Midbrain (tissue), 1 donor: ENCODE measurements around the gene GOLGA3.
"Not testable (repeated sequence)": the region's sequence is repeated elsewhere in the genome, so short reads cannot be mapped to it uniquely, and the experiment has no call there.

ENCODE experiments used
- DNase-seq: peaks from one replicate; lab custom pipeline; 2025; lab: John Stamatoyannopoulos, UW

Gene GOLGA3

DNA sequence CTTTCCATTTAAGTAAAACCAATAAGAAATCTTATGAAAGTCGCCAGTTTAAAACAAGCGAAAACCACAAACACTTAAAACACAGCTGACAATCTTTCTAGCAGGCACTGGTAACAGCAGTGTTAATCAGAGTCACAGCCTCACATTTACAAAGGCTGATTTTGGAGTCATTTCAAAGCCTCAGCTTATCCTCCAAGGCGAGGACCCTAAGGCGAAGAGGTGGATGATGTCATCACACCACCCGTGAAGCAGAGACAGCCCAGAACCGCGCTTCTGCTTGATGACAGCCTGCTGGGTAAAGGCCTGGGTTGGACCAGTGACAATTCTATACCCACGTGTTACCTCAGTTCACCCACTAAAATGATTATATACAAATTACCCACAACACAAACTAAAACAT lies 10.1 kb downstream of the GOLGA3 start:
- no peak for DNase-seq

DNA sequence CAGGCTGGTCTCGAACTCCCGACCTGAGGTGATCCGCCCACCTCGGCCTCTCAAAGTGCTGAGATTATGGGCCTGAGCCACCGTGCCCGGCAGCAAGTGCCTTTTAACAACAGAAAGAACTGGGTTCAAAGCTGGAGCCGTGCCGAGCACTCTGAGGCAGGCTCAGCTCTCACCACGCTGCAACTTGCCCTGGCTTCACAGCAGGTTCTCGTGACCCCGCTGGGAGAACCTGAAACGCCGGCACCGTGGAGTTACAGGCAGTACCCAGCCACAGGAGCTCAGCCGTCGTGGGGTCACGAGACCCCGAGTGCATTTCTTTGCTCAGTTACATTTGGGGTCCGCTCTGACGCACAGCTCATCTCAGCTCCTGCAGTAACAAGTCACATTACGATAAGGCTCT lies 14.4 kb downstream of the GOLGA3 start:
- no peak for DNase-seq

DNA sequence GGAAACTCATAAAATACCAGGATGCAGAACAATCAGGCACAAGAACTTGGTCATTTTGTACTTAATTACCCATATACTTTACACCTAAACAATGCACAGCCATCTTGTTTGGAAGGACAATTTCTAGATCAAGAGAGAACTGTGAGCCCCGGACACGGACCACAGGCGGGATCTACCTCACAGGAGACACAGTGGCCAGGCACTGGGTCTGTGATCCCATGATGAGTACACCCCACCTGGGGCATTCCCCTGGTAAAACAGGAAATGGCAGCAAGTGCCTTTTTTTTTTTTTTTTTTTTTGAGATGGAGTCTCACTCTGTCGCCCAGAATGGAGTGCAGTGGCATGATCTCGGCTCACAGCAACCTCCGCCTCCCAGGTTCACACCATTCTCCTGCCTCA lies 15.2 kb downstream of the GOLGA3 start:
- no peak for DNase-seq

DNA sequence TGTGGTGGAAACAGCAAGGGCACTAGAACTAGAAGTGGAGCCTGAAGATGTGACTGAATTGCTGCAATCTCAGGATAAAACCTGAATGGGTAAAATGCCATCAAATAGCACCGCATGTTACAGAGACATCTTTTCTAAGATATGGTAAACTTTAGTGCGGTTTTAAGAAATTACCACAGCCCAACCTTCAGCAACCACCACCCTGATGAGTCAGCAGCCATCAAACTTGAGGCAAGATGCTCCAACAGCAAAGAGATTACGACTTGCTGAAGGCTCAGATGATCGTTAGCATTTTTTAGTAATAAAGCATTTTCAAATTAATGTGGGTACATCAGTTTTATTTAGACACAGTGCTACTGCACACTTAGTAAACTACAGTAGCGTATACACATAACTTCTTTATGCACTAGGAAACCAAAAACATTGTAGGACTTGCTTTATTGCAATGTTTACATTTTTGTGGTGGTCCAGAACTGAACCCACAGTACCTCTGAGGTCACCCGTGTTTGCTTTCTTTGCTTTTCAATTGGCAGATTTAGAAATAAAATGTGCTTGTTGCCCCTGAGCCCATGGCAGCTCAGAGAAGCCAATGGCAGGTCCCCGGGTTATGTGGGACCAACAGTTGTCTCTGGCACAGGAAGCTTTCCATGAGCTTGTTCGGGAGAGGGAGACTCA lies 15.9 kb downstream of the GOLGA3 start:
- DNase-seq: no peak

DNA sequence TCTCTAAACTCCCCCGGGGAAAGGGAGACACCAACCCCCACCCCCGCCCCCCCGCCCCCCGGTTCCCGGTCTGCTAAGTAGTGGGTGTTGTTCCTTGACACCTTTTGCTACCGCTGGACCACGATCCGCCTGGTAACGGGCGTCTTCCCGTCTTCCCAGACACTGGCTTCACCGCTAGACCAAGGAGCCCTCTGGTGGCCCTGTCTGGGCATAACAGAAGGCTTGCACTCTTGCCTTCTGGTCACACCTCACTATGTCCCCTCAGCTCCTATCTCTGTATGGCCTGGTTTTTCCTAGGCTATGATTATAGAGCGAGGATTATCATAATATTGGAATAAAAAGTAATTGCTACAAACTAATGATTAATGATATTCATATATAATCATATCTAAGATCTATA lies 19.3 kb downstream of the GOLGA3 start:
- DNase-seq: not testable (repeated sequence)

DNA sequence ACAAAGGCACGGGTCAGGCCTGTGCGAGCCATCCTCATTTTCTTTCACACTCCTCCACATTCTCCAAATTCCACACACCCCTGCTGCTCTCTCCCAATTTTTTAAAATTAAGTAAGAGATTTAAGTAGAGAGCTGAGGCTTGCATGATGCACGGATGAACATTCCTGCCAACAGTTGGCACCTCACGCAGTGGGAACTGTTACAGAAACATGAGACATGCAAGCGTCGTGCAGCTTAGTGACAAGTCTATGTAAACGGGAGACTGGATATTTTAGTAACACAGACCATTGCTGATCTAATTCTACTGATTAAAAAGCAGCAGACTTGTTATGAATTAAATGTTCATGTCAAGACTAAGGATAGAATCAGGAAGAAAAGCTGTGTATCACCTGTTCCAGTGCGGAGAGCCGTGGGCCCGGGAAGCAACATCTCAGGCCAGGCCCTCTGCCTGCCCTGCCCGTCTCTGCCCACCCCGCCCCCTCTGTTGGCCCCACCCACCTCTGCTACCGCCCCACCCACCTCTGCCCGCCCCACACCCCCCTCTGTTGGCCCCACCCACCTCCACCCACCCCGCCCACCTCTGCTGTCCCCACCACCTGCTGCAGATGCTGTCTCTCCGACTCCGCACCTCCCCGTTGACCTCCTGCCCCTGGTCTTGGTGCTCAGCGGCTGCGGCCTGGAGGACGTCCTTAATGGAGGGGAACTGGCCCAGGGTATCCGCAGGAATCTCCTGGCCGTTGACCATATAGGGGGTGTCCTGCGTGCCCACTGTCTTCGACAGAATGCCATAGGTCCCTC lies 21.2 kb downstream of the GOLGA3 start:
- DNase-seq: no peak

DNA sequence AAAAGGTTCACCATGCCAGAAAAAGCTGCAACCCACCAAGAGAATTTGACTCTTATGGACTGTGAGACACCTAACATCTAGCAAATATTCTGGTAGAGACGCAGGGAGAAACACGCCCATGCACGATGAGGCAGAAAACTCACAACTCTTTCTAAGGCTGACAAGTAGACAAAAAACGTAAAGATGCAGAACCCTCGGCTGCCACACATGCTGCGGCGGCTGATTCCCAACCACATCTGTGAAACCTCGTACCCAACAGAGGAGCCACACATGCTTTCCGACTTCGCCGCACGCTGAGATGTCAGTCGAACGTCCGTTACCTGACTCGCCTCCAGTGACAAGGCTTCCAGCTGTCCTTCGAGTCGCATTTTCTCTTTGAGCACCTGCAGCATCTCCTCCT lies 21.8 kb downstream of the GOLGA3 start:
- DNase-seq: no peak

DNA sequence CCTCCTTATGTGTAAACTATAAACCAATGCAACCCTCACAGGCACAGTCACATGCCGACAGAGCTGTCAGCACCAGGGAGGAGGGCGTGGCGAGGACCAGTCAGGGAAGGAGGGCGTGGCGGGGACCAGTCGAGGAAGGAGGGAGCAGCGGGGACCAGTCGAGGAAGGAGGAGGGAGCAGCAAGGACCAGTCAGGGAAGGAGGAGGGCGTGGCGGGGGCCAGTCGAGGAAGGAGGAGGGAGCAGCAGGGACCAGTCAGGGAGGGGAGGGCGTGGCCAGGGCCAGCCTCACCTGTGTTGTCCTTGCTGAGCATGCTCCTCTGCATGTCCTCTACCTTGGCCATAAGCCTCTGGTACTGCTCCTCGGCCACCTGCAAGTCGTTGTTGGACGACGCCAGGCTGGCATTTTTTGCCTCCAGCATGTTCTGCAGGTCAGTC lies 24.2 kb downstream of the GOLGA3 start:
- DNase-seq: no peak

DNA sequence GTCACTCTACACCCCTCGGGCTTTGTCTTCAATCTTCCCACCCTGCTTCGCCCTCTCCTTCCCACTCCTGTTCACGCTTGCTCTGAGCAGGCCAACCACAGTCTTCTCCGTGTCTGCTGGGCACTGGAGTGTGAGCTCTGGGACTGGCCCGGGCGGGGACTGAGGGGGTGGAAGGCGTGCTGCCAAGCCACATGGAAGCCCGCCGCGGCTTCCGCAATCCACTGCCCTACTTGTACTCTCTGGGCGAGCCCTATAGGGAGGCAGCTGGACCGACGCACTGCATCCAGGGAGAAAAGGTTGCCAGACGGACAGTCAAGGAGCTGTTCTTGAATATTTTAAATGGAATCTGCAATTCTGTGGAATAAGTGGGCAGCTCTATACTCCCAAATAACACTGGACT lies 24.8 kb downstream of the GOLGA3 start:
- no peak for DNase-seq

DNA sequence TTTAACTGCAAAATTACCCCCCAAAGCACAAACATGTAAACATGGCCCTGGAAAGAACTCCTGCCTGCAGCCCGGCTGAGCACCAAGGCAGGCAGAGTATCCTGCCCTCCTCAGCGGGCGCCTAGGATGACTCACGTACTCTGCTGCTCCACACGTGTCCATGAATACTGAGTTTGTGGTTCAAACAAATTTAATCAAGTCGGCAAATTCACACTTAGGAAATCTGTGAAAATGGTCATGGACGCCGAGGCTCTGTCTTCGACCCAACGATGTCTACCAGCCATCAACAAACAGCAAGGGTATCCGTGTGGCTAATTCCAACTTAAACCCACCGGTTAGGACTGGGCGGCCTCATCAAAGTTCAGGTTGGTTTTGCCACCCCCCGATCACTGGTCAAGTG lies 25.5 kb downstream of the GOLGA3 start:
- no peak for DNase-seq

DNA sequence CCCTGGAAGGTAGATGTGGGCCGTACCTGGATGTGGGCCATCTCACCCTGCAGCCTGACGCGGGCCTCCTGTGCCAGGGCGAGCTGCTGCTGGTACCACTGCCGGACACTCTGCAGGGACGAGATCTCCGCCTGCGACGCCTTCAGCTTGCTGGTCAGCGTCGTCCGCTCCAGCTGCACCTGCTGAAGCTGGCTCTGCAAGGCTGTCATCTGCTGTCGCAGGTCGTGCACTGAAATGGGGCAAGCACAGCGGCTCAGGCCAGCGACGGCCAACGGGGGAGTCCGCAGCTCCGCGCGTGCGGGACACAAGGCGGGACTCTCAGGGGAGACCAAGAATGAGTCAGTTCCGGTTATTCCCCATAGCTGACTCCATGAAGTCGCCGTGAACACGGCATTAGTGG lies 26.9 kb downstream of the GOLGA3 start:
- no peak for DNase-seq

DNA sequence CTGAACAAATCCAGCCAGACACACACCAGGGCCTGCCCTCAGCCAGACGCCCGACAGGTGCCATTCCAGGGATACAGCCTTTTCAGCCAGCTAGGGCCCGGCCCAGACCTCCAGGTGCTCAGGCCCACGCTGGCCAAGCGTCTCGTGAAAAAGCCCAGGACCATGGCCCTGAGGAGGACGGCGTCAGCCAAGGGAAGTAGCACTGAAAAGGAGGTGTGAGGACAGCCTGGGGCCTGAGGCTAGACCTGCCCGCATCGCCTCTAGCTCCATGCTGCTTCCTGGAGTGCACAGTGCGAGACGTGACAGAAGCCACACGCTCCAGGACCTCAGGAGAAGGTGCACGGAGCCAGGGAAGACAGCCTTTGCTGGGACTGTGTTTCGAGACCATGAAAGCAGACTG lies 29.8 kb downstream of the GOLGA3 start:
- no peak for DNase-seq

DNA sequence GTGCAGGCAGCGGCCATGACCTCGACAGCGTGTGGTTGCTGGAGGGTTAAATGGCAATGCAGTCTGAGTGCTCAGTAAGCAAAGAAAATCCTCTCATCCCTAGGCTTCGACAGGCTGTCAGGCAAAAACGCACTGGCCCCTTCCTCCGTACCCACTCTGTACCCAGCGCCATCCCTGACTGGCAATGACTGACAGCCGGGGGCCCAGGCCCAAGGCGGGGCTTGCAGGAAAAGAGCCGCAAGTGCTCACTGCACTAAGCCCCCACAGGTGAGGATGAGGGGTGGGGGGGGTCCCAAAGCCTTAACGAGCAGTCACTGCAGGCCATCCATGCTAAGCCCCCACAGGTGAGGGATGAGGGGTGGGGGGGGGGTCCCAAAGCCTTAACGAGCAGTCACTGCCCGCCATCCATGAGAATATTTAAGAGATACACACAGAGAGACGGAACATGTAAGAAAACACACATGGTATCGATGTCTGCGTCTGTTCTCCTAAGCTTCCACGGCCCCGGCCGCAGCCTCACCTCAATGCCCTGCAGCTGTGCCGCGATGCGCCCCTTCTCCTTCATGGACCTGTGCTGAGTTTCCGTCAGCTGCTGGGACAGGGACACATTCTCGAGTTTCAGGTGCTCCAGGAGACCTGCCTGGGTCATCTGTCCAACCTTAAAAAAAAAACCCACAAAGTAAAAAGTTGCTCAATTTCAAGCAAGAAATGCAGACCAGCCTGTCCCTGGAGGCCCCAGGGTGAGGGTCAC lies 30.7 kb downstream of the GOLGA3 start:
- DNase-seq: no peak

DNA sequence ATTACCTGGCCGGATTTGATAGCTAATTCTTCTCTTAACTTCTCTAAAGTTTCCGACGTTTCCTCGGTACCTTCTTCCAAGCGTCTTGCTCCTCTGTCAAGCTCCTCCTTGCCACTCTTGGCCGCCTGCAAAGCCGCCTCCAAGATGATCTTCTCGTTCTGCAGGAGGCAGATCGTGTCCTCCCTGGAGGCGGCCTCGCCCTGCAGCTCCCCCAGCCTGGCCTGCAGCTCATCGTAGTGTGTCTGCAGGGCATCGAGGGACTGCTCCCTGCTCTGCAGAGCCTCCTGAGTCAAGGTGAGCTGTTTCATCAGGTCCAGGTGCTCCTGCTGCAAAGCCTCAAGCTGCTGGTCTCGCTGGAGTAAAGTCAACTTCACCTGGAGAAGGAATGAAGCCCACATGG lies 32.8 kb downstream of the GOLGA3 start:
- DNase-seq: no peak

DNA sequence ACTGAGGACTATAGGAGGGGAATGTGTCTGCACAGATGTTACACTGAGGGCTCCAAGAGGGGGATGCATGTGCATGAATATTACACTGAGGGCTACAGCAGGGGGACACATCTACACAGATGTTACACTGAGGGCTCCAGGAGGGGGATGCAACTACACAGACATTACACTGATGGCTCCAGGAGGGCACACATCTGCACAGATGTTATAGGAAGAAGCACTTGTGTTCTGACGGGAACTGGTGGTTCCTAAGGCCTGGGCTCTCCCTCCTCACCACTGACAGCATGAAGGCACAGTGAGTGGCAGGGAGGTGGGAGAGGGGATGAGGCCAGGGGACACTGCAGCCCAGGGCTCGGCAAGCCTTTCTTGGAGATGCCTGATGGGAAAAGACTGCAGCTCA lies 36.7 kb downstream of the GOLGA3 start:
- DNase-seq: not testable (repeated sequence)

DNA sequence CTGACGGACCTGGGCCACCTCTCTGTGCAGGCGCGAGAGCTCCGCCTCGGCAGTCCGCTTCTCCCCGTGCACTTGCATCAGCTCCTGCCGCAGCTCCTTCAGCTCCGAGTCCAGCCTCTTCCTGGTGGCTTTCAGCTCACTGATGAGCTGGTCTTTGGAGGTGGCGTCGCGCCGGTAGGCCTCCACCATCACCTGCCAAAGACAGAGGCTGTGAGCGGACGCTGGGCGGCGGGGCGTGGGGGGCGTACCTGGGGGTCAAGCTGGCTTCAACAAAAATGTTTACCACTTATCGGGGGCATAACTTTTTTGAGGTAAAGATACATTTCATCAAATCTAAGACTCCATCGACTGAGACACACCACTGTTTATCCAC lies 39.6 kb downstream of the GOLGA3 start:
- no peak for DNase-seq

DNA sequence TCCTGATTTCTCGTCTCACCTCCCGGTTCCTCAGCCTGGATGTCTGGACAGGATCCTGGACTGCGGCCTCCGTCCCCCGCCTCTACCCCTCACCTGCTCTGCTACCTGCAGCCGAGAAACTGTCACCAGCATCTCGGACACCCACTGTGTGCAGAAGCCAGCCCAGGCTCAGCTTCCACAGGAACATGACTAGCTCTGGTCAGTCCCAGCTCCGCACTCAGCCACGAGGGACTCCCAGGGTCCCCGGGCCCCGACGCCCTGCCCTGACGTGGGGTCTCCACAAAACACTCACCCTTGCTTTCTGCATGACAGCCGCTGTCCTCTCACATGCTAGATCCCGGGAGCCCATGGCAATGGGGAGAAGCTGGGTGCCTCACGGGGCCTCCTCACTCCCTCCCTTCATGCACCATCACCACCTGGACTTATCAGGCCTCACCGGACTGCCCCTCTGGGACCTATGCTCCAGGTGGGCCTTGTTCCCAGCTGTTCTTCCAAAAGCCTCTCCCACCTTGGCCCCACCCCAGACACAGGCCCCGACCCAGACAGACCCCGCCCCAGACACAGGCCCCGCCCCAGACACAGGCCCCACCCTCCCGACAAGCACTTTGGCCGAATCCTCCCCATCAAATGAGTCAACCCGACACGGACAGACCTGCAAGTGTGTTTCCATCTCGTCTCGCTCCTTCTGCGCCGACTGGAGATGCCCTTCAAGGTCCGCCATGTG lies 40.1 kb downstream of the GOLGA3 start:
- DNase-seq: no peak

DNA sequence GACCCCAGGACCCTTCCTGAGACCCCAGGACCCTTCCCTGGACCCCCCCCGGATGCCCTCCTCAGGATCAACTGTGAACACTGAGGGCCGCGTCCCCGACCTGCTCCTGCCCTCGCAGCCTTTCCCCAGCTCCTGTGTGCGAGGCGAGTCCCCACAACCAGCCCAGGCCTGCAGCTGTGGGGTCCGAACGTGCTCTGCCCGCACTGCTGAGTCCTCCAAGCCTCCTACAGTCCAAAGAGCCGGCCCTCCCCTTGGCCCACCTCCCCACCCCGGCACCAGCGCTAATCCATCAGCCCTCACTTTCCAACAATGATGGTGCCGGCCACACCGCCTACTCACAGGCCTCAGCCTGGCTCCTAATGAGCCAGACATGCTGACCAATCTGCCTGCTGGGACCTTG lies 40.8 kb downstream of the GOLGA3 start:
- DNase-seq: no peak

DNA sequence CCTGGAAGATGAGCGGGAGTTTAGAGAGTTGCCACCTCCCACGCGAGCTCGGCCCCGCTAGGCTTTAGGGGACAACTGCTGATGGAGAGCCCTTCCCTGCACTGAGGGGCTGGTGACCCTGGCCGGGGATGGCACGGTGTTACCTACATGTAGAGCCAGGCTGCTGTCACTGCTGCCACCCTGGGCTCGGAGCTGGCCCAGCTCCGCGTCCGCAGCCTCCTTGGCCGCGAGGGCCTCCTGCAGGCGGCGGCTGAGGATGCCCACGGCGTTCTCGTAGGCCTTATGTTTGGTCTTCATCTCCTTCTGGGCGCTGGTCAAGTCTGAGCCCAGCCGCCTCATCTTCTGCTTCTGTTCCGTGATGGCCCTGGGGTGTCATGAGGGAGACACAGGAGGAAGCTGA lies 42.5 kb downstream of the GOLGA3 start:
- no peak for DNase-seq

DNA sequence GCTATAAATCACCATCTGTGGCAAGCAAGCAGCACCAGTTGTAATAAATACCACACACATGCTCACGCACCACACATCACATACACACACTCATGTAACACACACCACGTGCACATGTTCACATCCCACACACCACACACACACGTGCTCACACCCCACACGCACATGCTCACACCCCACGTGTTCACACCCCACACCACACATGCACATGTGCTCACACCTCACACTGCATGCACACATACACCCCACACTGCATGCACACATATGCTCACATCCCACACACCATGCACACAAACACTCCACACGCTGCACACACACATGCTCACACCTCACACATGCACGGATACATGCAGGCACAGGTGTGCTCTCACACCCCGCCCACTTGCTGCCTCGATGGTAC lies 44.1 kb downstream of the GOLGA3 start:
- no peak for DNase-seq

DNA sequence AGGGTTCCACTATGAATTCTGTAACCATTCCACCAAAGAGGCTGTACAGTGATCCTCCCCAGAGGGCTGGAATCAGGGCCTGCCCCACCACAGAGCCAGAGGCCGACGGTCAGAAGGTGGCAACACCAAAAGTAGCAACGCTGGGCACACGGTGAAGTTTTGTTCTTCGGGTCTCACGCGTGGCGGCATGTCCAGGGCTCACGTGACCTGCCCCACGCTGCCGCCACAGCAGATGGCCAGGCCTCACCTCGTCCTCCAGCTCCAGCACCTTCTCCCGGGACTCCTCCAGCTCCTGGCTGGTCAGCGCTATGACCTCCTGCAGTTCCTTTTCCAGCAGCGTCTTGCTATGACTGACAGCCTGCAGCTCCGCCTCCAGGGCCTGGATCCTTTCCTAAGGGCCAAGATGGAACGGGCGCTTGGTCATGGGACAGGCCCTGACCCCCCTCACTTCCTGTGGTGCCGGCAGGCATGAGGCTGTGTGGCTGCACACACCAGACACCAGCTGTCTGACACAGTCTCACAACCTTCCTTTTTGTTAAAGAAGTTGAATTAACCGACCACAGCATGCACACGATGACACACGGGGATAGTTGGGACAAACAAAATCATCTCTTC lies 44.6 kb downstream of the GOLGA3 start:
- peak; percentile 31 for DNase-seq

DNA sequence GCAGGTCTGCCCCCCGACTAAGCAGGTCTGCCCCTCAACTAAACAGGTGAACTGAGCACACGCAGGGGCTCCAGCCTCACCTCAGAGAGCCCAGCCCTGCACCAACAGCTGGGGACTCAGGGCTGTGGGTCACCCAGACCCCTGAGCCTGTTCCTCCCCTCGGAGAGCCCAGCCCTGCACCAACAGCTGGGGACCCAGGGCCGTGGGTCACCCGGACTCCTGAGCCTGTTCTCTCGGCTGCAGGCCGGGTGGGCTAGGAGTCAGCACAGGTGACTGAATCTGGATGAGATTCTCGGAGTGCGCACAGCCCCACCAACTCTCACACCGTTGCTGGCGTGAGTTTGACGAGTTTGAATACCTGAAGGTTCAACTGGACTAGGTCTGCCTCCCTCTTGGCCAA lies 46.7 kb downstream of the GOLGA3 start:
- DNase-seq: no peak
